Gastrocnemius medialis (tissue), 4 donors: Measurements from ENCODE around the gene SLC16A1.

Source experiments
- POLR2A ChIP-seq, 2 donors: fragments of 450-650 bp; IDR thresholded peaks; one replicate each; pipeline ENCODE4 v1.6.1; 2017; ENCODE audit warnings: antibody characterized with exemption in 2 of 2, mild to moderate bottlenecking in 2 of 2, moderate library complexity in 2 of 2
- TF ChIP-seq, protein P1 (sequence below), 5 experiments: fragments of 450-650 bp in 3 of 5; fragments of 200-600 bp in 2 of 5; sonication (generic) in 2 of 5; IDR thresholded peaks in 4 of 5; conservative IDR thresholded peaks in 1 of 5; 1 replicate in 4 of 5; 2 replicates in 1 of 5; pipeline ENCODE4 v1.5.1; 2016 to 2019; ENCODE audit warnings: antibody characterized with exemption in 5 of 5, mild to moderate bottlenecking in 3 of 5, moderate library complexity in 3 of 5

DNA sequence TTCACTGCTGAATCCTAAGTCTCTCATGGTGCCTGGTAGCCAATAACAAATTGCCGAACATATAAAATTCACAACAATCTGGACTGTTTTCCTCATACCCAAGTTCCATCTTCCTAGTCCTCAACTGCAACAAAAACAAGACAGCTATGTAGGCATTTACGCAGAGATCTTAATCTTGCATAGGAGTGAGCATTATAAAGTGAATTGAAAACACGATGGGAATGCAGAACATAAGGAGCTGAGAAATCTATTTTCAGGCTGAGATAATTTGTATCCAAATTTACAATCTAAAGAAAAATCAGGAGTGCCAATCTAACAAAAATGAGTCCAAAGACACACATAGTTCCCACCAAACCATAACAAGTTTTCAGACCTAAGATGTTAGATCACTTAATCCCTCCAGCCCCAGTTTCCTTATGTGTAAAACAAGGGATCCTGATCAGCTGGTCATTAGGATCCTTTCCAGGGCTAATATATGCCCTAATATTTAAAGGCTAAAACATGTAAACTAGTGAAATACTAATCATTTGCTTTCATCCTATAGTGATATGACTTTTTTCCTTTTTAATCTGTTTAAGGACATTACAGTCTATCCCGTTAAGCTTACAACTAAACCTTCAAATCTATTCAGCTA, 1.9 kb downstream of the SLC16A1 start:
- TF ChIP-seq, protein P1, sequence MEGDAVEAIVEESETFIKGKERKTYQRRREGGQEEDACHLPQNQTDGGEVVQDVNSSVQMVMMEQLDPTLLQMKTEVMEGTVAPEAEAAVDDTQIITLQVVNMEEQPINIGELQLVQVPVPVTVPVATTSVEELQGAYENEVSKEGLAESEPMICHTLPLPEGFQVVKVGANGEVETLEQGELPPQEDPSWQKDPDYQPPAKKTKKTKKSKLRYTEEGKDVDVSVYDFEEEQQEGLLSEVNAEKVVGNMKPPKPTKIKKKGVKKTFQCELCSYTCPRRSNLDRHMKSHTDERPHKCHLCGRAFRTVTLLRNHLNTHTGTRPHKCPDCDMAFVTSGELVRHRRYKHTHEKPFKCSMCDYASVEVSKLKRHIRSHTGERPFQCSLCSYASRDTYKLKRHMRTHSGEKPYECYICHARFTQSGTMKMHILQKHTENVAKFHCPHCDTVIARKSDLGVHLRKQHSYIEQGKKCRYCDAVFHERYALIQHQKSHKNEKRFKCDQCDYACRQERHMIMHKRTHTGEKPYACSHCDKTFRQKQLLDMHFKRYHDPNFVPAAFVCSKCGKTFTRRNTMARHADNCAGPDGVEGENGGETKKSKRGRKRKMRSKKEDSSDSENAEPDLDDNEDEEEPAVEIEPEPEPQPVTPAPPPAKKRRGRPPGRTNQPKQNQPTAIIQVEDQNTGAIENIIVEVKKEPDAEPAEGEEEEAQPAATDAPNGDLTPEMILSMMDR (IDR thresholded peaks at IDR 0.05 in 4 of 5, conservative IDR thresholded peaks at IDR 0.05 in 1 of 5) = no peak
- no peak for TF ChIP-seq POLR2A (IDR thresholded peaks at IDR 0.05)
